HG03575 (cell line): Measurements from ENCODE around the gene VKORC1L1.
"Not testable (repeated sequence)": the region's sequence is repeated elsewhere in the genome, so short reads cannot be mapped to it uniquely, and the experiment has no call there.

Experiments
- ATAC-seq: cut with Tn5 transposase; IDR thresholded peaks from one replicate; pipeline ENCODE4 v1.9.1; 2021; ENCODE audit not compliant: unreplicated experiment, insufficient number of reproducible peaks, low FRiP score; ENCODE audit errors: extremely low read depth

VKORC1L1 gene

DNA sequence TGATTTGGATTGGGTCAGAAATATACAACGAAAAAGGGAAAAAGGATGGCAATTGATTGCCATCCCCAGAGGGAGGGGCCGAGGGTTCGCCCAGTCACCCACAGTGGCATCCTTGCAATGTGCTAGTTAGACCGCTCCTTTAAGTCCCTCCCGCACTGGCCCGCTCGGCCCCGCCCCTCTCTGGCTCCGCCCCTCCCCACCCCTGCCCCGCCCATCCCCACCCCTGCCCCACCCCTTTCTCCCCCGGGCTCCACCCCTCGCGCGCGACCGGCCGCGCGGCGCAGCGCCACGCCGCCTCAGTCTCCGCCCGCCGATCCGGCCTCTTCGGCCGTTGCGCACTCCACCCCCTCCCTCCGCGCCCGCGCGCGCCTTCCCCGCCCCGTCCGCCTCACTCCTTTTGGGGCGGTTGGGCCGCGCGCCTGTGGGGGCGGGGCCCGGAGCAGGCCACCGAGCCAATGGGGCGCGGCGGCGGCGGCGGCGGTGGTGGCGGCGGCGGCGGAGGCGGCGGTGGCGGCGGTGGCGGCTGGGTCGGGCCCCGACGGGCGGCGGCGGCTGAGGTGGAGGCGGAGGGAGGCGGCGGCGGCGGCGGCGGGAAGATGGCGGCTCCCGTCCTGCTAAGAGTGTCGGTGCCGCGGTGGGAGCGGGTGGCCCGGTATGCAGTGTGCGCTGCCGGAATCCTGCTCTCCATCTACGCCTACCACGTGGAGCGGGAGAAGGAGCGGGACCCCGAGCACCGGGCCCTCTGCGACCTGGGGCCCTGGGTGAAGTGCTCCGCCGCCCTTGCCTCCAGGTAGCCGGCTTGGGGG is at the start of gene VKORC1L1:
TSS of gene VKORC1L1 (plus strand) at position 299 of the 806 bp plus-strand sequence. CDS start at position 597, 298 bp downstream.
- no peak for ATAC-seq

DNA sequence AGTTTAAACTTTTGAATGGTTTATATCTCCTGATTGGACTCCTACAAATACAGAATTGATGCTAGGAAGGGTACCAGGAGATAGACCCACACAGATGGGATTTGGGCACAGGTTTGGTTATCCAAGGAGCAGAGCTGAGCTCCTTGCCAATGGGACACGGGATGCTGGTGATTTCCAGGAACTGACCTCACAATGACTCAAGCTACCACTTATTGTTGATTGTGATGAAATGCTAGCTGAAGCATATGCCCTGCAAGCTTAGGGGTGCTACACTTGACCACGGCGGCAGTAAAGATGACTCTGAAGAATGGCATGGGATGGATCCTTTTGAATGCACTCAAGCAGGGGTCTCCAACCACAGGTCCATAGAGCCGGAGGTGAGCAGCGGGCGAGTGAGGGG is 45.5 kb upstream of the VKORC1L1 start:
- no peak for ATAC-seq

DNA sequence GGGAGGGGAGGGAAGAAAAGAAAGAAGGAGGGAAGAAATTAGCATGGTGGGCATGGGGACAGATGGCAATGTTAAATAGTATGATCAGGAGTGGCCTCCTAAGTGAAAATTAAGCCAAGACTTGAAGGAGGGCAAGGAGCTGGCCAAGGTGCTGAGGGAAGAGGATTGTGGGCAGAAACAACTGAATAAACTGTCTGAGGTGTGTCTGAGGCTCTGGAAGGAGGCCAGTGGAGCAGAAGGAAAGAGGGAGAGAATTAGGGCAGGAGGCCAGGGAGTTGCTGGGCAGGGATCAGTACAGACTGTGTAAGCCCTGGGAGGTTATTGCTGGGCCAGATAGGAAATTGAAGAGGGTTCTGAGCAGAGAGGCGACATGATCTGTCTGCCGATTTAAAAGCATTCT is 40.6 kb upstream of the VKORC1L1 start:
- no peak for ATAC-seq

DNA sequence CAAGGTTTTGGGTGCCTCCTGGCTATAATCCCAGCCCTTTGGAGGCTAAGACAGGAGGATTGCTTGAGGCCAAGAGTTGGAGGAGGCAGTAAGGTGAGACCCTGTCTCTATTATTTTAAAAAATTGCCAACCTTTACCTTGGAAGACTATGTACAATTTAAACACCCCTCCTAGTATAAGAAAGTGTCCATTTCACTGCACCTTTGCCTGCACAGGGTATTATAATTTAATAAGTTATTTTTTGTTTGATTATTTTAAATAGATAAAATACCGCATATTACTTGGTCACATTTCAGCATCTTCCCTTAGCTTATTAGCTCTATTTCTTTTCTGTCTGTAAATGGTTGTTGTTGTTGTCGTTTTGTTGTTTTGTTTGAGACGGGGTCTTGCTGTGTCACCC is 36.2 kb upstream of the VKORC1L1 start:
- ATAC-seq: not testable (repeated sequence)

DNA sequence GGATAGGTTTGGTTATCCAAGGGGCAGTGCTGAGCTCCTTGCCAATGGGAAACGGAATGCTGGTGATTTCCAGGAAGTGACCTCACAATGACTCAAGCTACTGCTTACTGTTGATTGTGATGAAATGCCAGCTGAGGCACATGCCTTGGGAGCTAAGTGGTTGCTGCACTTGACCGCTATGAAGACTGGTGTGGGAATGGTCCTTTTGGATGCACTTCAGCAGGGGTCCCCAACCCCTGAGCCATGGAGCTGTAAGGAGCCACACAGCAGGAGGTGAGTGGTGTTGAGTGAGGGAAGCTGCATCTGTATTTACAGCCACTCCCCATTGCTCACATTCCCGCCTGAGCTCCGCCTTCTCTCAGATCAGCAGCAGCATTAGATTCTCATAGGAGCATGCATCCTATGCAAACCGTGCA is 35.3 kb upstream of the VKORC1L1 start:
- not testable (repeated sequence) for ATAC-seq

DNA sequence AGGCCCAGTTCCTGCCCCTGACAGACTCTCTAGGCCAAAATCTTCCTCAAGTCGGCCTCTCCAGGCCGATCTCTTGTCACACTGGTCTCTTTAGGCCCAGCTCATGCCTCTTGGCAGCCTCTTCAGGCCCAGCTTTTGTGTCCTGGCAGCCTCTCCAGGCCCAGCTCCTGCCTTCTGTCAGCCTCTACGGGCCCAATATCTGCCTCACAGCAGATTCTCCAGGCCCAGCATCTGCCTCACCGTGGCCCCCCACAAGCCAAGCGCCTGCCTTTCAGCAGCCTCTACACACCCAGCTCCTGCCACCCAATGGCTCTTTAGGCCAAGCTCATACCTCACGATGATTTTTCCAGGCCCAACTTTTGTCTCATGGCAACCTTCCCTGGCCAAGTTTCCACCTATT is 33.0 kb upstream of the VKORC1L1 start:
- ATAC-seq: no peak

DNA sequence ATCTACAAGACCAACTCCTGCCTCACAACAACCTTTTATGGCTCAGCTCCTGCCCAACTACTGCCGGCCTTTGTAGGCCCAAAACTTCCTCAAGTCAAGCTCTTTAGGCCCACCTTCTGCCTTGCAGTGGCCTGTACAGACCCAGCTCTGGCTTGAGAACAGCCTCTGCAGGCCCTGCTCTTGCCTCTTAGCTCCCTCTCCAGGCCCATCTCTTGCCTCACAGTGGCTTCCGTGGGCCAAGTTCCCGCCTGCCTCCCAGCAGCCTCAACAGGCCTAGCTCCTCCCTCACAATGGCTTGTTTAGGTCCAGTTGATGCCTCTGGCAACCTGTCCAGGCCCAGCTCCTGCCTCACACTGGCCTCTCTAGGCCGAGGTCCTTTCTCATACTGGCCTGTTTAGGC is 32.4 kb upstream of the VKORC1L1 start:
- no peak for ATAC-seq

DNA sequence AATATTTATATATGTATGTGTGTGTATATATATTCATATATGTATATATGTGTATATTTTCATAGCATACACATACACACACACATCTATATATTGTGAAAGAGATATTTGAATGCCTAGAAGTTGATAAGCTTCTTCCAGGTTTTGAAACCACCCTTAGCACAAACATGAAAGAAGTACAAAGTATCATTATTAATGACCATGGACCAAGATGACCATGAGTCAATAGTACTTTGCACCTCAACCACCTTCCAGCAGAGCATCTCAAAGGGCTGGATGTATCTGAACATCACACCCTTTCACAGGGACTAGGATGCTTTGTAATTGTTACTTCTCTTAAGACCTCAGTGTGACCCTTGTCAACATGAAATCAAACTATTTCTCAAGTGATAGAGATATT is 29.3 kb upstream of the VKORC1L1 start:
- ATAC-seq: not testable (repeated sequence)

DNA sequence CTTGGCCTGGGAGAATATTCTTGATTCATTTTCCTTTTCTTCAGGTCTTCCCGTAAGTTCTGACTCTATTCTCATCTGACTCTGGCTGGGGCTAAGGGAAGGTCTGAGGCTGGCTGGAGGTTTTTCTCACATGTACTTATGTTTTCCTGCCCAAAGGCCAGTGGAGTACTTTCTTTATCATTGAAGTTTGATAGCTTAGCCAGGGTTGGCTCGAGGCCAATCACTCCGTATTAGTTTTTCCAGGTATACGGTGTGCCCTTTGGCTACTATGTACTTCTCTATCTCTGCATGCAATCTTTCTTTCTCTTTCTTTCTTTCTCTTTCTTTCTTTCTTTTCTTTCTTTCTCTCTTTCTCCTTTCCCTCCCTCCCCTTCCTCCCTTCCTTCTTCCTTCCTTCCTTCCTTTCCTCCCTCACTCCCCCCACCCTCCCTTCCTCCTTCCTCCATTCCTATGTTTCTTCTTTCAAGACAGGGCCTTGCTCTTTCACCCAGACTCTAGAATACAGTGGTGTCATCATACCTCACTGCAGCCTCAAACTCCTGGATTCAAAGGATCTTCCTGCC is 26.8 kb upstream of the VKORC1L1 start:
- no peak for ATAC-seq

DNA sequence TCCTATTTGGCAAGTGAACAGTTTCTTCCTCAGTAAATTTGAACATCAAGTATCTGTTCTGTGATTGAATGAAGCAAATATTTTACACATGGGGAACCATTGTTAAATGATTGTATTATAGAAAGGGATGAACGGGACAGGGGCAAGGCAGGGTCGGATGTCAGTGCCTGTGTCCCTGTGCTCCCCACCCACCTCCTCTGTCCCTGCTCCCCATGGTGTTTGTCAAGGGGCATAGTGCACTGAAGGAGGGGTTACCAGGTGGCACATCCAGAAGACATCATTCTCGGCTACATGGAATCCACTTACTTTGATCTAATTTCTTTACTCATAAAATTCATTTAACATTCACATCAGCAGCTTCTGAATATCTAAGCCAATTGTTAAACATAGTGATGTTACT is 19.4 kb upstream of the VKORC1L1 start:
- ATAC-seq: not testable (repeated sequence)

DNA sequence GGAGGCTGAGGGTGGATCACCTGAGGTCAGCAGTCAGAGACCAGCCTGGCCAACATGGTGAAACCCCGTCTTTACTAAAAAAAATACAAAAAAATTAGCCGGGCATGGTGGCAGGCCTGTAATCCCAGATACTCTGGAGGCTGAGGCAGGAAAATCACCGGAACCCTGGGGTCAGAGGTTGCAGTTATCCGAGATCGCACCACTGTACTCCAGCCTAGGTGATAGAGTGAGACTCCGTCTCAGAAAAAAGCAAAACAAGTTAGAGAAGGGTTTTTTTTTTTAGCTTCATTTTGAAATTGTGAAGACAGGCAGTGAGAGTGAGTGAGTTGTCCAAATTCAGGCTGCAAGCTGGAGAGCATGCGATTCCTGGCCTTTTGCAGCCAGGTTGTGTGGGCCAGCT is 19.0 kb upstream of the VKORC1L1 start:
- not testable (repeated sequence) for ATAC-seq

DNA sequence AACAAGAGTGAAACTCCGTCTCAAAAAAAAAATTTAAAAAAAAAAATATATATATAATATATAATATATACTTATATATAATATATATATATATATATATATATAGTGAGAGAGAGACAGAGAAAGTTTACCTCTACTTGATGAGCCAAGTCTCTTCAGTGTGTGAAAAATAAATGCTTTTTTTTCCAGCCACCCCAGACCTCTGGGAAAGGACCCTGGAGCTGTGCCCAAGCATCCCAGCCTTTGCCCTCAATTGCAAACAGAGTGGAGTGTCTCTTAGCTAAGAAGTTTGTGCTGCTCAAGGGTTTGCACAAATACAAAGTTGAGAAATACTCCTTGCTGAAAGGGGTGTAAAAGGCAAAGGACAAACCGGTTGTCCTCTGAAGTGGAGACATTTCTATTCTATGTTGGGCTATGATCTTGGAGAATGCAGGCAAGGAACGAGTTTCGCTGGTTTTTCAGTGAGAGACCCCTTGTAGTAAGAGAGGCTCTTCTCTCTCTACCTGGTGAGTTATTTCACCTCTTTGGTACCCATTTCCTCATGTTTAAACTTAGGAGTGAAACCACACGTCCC is 15.5 kb upstream of the VKORC1L1 start:
- not testable (repeated sequence) for ATAC-seq

DNA sequence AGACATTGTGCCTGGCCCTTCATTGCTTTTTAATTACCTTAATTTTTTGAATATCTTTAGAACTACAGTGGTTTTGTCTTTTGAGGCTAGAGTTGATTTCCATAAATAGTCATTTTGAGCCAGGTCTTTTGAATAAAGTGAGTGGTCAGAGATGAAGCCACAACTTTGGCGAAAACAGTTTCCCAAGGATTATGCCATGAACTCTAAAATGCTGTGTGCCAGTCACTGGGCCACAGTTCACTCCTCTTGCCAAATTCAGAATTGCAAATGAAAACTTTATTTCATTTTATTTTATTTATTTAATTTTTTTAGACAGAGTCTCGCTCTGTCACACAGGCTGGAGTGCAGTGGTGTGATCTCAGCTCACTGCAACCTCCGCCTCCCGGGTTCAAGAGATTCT is 14.2 kb upstream of the VKORC1L1 start:
- ATAC-seq: not testable (repeated sequence)

DNA sequence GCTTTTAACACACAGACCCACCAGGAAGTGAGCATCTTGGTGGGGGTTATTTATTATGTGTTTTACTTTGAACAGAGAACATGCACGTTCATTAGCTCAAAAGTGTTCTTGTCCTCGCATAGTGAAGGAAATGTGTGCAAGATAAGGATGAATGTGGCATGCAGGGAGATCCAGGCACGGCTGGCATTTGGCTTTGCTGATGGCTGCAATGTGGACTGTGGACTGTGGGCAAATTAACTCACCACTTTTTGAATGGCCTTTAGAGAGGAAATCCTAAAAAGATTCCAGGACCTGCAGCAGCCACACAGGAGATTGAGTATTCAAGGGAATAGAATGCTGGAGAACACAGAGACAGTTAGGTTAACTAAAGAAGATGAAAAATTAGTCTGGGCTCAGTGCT is 6.6 kb upstream of the VKORC1L1 start:
- ATAC-seq: not testable (repeated sequence)

DNA sequence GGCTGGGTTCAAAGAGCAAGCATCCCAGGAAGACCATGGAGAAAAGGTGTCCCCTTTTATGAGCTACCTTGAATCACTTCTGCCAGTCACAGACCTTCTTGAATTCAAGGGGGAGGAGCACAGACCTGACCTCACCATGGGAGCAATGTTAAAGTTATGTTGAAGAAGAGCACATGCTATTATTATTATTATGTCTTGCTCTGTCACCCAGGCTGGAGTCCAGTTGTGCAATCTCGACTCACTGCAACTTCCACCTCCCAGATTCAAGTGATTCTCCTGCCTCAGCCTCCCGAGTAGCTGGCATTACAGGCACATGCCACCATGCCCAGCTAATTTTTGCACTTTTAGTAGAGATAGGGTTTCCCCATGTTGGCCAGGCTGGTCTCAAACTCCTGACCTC is 5.2 kb upstream of the VKORC1L1 start:
- not testable (repeated sequence) for ATAC-seq

DNA sequence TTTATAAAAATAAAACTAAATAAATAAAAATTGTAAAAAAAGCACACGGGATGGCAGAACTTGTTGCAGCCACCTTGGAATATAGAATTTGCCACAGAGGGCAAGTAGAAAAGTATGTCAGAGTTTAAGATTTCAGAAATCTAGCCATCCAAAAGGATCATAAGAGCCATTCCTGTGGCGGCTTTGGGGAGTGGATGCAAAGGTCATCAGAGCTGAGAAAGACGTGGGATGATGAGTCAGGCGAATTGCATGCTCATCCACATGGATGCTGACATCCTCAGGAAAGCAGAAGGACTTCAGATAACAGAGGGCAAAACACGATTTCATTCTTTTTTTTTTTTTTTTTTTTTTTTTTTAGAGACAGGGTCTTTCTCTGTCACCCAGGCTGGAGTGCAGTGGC is 3.6 kb upstream of the VKORC1L1 start:
- not testable (repeated sequence) for ATAC-seq

DNA sequence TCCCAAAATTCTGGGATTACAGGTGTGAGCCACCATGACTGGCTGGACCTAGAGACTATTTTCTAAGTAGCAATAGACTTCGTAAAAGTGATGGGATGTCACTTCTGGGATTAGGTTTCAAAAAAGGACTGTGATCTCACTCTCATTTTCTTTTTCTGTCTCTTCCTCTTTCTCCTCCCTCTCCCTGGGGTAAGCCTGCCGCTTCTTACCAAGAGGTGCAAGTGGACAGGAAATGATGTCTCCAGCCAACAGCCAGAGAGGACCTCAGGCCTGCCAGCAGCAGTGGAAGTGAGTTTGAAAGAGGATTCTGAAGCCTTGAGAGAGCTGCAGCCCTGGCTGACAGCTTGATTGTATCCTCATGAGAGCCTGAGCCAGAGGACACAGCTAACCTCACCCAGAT is 1.4 kb upstream of the VKORC1L1 start:
- ATAC-seq: not testable (repeated sequence)

DNA sequence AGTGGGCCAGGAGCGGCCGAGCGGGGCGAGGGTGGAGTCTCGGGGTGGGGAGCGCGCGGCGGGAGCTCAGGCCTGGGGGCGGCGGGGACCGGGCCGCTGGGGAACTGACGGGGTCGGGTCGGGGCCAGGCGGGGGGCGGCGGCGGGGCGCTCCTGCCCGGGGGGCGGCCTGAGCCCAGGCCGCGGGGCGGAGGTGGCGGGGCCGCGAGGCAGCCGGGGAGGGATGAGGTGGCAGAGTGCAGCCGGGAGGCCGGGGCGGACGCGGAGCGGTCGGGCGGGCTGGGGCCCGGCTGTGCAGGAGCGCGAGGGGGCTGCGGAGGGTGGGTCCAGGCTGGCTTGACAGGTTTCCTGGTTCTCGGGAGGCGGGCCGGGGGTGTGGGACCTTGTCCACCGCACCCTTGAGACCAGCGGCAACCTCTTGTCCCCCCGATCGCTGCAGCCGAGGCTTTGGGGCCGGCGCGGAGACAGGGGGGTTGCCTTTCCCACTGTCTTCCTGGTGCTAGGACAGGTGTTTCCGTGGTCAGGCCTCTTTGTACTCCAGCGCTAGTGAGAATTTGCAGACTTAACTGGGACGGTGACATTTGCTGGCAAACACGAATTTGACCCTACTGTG is 814 bp downstream of the VKORC1L1 start:
- not testable (repeated sequence) for ATAC-seq

DNA sequence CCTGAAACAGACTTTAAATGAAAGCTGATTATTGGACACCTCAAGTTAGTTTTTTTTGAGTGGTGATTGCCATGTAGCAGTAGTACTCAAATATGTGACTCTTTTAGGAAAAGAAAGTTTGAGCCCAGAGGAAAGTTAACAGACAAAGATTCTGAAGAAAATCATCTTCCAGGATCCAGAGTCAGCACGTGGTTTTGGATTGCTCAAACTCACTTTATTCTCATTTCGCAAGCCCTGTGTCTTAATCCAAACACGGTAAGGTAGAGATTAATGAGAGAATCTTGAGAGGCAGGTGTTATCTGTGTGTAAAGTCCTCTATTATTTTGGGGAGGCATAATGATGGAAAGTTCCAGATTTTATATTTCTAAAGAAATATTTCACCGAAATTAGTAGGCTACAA is 2.8 kb downstream of the VKORC1L1 start:
- ATAC-seq: not testable (repeated sequence)
